Middle frontal gyrus (tissue), 1 donor: ENCODE data around the gene TBCD.

Source experiments
- DNase-seq: peaks from one replicate; pipeline ENCODE4 v3.0.0-alpha.2; 2015; ENCODE audit warnings: low spot score; ENCODE audit errors: extremely low spot score

The TBCD gene

GRCh38 chr17:82936768-82937171 is 184.9 kb downstream of the TBCD start:
- DNase-seq: no peak

- DNase-seq: no peak
These were observed 185.8 kb downstream of the TBCD start for GRCh38 chr17:82937411-82938371.

- no peak for DNase-seq
These were observed 186.6 kb downstream of the TBCD start for GRCh38 chr17:82938486-82938872.

- DNase-seq: no peak
These were observed 187.2 kb downstream of the TBCD start for GRCh38 chr17:82938873-82939620.

GRCh38 chr17:82939621-82940135 is 187.8 kb downstream of the TBCD start:
- DNase-seq: no peak

- no peak for DNase-seq
These were observed 188.6 kb downstream of the TBCD start for GRCh38 chr17:82940226-82941020.

- no peak for DNase-seq
These were observed 189.4 kb downstream of the TBCD start for GRCh38 chr17:82941021-82942001.

GRCh38 chr17:82942166-82943130 is 190.6 kb downstream of the TBCD start:
- DNase-seq: no peak

GRCh38 chr17:82943339-82943738 is 191.5 kb downstream of the TBCD start:
- no peak for DNase-seq

GRCh38 chr17:82943751-82944150 is 191.9 kb downstream of the TBCD start:
- DNase-seq: no peak

GRCh38 chr17:82944990-82945389 is 193.1 kb downstream of the TBCD start:
- no peak for DNase-seq

GRCh38 chr17:82946081-82946480 is 194.2 kb downstream of the TBCD start:
- DNase-seq: no peak

- DNase-seq: no peak
These were observed 195.5 kb downstream of the TBCD start for GRCh38 chr17:82947051-82947991.

- no peak for DNase-seq
These were observed 196.2 kb downstream of the TBCD start for GRCh38 chr17:82948081-82948511.

- no peak for DNase-seq
These were observed 197.1 kb downstream of the TBCD start for GRCh38 chr17:82948957-82949356.

GRCh38 chr17:82949361-82949760 is 197.5 kb downstream of the TBCD start:
- no peak for DNase-seq

GRCh38 chr17:82949984-82950383 is 198.1 kb downstream of the TBCD start:
- no peak for DNase-seq
